H1 (cell line): ENCODE results near the gene CLASP2. TPM values are rescaled to one million over a fixed set of nuclear protein-coding genes. Genes with fewer than 3 reads are reported as not detected.

Source experiments
- CTCF ChIA-PET: fragments of 300-600 bp; sonication (Branson Sonifier 250); formaldehyde crosslinking; loops from one replicate; lab custom pipeline; 2021; ENCODE audit not compliant: partially characterized antibody; lab: Charles Lee
- POLR2A ChIA-PET: fragments of 300-600 bp; sonication (Branson Sonifier 250); formaldehyde crosslinking; loops from one replicate; lab custom pipeline; 2021; ENCODE audit warnings: inconsistent platforms; ENCODE audit not compliant: partially characterized antibody; lab: Charles Lee
- DNase-seq, 2 experiments: peaks; one replicate each; pipeline versions ENCODE4 v3.0.0 to v3.0.0-alpha.2; 2010 to 2022; ENCODE audit warnings: low spot score in 2 of 2, low read depth in 1 of 2, mixed read lengths in 1 of 2
- FAIRE-seq: peaks from 2 replicates; lab custom pipeline; 2011; peaks lifted over from hg19 to GRCh38; lab: Jason Lieb, UNC
- H2AFZ ChIP-seq: 2 replicates; pipeline ENCODE4 v1.8.1; 2012; ENCODE audit warnings: low read length, inconsistent platforms
- H2AK5ac ChIP-seq: 2 replicates; pipeline ENCODE4 v1.6.1; 2013; ENCODE audit warnings: low read depth, low read length
- H2BK120ac ChIP-seq: replicated peaks from 2 replicates; pipeline ENCODE3; 2013; ENCODE audit warnings: low read depth, low read length, inconsistent platforms
- H2BK12ac ChIP-seq: 2 replicates; pipeline ENCODE4 v1.6.1; 2013; ENCODE audit warnings: low read depth, low read length
- H2BK15ac ChIP-seq: 2 replicates; pipeline ENCODE4 v1.6.1; 2013; ENCODE audit warnings: low read length
- H2BK20ac ChIP-seq: 2 replicates; pipeline ENCODE4 v1.6.1; 2013; ENCODE audit warnings: low read length
- H2BK5ac ChIP-seq: 2 replicates; pipeline ENCODE4 v1.6.1; 2013; ENCODE audit warnings: low read depth, low read length
- H3K14ac ChIP-seq: 2 replicates; pipeline ENCODE4 v1.6.1; 2013; ENCODE audit warnings: inconsistent platforms; ENCODE audit not compliant: insufficient read length
- H3K18ac ChIP-seq: 2 replicates; pipeline ENCODE4 v1.6.1; 2013; ENCODE audit warnings: low read length; ENCODE audit errors: extremely low read depth
- H3K23ac ChIP-seq: 2 replicates; pipeline ENCODE4 v1.6.1; 2013; ENCODE audit warnings: inconsistent platforms; ENCODE audit not compliant: insufficient read length
- H3K23me2 ChIP-seq: 2 replicates; pipeline ENCODE4 v1.6.1; 2013; ENCODE audit warnings: low read depth, low read length
- H3K27ac ChIP-seq: 2 replicates; pipeline ENCODE4 v1.6.1; 2011; ENCODE audit warnings: low read depth, low read length, inconsistent platforms
- H3K27me3 ChIP-seq, 4 experiments: replicated peaks in 1 of 4; 1 replicate in 1 of 4; 2 replicates in 3 of 4; pipeline versions ENCODE4 v1.6.1 to v1.8.1; 2011 to 2013; ENCODE audit warnings: low read length in 3 of 4, mild to moderate bottlenecking in 3 of 4, inconsistent platforms in 2 of 4, mixed read lengths in 2 of 4, moderate library complexity in 1 of 4; ENCODE audit not compliant: control insufficient read depth in 3 of 4, insufficient read depth in 3 of 4; ENCODE audit errors: extremely low read depth in 1 of 4
- H3K36me3 ChIP-seq, 4 experiments: 2 replicates each; pipeline versions ENCODE4 v1.6.1 to v1.8.1; 2011 to 2013; ENCODE audit warnings: mild to moderate bottlenecking in 4 of 4, low read length in 3 of 4, moderate library complexity in 2 of 4, control low read depth in 1 of 4, inconsistent platforms in 1 of 4; ENCODE audit not compliant: insufficient read depth in 4 of 4, control insufficient read depth in 2 of 4
- H3K4ac ChIP-seq: replicated peaks from 2 replicates; pipeline ENCODE3; 2013; ENCODE audit warnings: low read length, low read depth, mixed read lengths, inconsistent platforms; ENCODE audit not compliant: insufficient read length
- H3K4me1 ChIP-seq, 4 experiments: replicated peaks in 1 of 4; 1 replicate in 1 of 4; 2 replicates in 3 of 4; pipeline versions ENCODE4 v1.6.1 to v1.8.1; 2011 to 2013; ENCODE audit warnings: low read length in 3 of 4, inconsistent platforms in 2 of 4, mixed read lengths in 1 of 4; ENCODE audit not compliant: insufficient read depth in 4 of 4, control insufficient read depth in 3 of 4
- H3K4me2 ChIP-seq, 2 experiments: 2 replicates each; pipeline versions ENCODE4 v1.6.1 to v1.8.1; 2011 to 2013; ENCODE audit warnings: low read depth in 2 of 2, low read length in 2 of 2, control low read depth in 1 of 2, inconsistent platforms in 1 of 2, mild to moderate bottlenecking in 1 of 2; ENCODE audit not compliant: insufficient read depth in 1 of 2
- H3K4me3 ChIP-seq, 4 experiments: fragments of 200-600, 300-600 bp in 1 of 4; sonication (generic), shearing (Covaris generic), sonication (Bioruptor Twin) in 1 of 4; 2 replicates each; pipeline versions ENCODE4 v1.5.1 to v1.8.1; 2011 to 2016; ENCODE audit warnings: low read length in 4 of 4, low read depth in 3 of 4, control low read depth in 2 of 4, inconsistent platforms in 2 of 4, mild to moderate bottlenecking in 2 of 4, mixed read lengths in 1 of 4, moderate library complexity in 1 of 4; ENCODE audit not compliant: insufficient read depth in 2 of 4; ENCODE audit errors: extremely low read depth in 1 of 4
- H3K56ac ChIP-seq: replicated peaks from 2 replicates; pipeline ENCODE3; 2013; ENCODE audit warnings: low read depth, mild to moderate bottlenecking, mixed read lengths, low read length, inconsistent platforms; ENCODE audit not compliant: insufficient read length
- H3K79me1 ChIP-seq: 2 replicates; pipeline ENCODE4 v1.6.1; 2013; ENCODE audit warnings: low read depth, low read length, control low read depth
- H3K79me2 ChIP-seq, 2 experiments: 2 replicates each; pipeline versions ENCODE4 v1.6.1 to v1.8.1; 2012 to 2013; ENCODE audit warnings: low read length in 2 of 2, mild to moderate bottlenecking in 2 of 2, inconsistent platforms in 1 of 2; ENCODE audit not compliant: insufficient read depth in 2 of 2, control insufficient read depth in 1 of 2
- H3K9ac ChIP-seq, 4 experiments: replicated peaks in 1 of 4; 1 replicate in 1 of 4; 2 replicates in 3 of 4; pipeline versions ENCODE4 v1.6.1 to v1.8.1; 2011 to 2013; ENCODE audit warnings: low read depth in 3 of 4, low read length in 3 of 4, control low read depth in 2 of 4, mild to moderate bottlenecking in 2 of 4, moderate library complexity in 2 of 4, inconsistent platforms in 1 of 4; ENCODE audit errors: extremely low read depth in 1 of 4
- H3K9me3 ChIP-seq, 2 experiments: 2 replicates each; pipeline versions ENCODE4 v1.6.1 to v1.8.1; 2012 to 2013; ENCODE audit warnings: mild to moderate bottlenecking in 2 of 2, moderate library complexity in 2 of 2, control low read depth in 1 of 2, inconsistent platforms in 1 of 2, low read depth in 1 of 2, low read length in 1 of 2, mixed read lengths in 1 of 2; ENCODE audit not compliant: insufficient read depth in 2 of 2
- H4K20me1 ChIP-seq, 2 experiments: replicated peaks in 1 of 2; 2 replicates each; pipeline versions ENCODE3 to v1.8.1; 2011 to 2013; ENCODE audit warnings: inconsistent platforms in 2 of 2, low read length in 2 of 2, mild to moderate bottlenecking in 1 of 2; ENCODE audit not compliant: insufficient read depth in 2 of 2, control insufficient read depth in 1 of 2
- H4K5ac ChIP-seq: 2 replicates; pipeline ENCODE4 v1.6.1; 2013; ENCODE audit warnings: low read length, low read depth, mixed read lengths, inconsistent platforms; ENCODE audit not compliant: insufficient read length
- H4K8ac ChIP-seq: 2 replicates; pipeline ENCODE4 v1.8.0; 2013; ENCODE audit warnings: mild to moderate bottlenecking, moderate library complexity, low read length, inconsistent platforms; ENCODE audit not compliant: insufficient read depth; ENCODE audit errors: extremely low read depth
- H4K91ac ChIP-seq: replicated peaks from 2 replicates; pipeline ENCODE3; 2013; ENCODE audit warnings: low read length, mixed read lengths, inconsistent platforms; ENCODE audit not compliant: insufficient read length
- ASH2L ChIP-seq: fragments of 200-600, 300-600 bp; sonication (generic); IDR thresholded peaks from one replicate; pipeline ENCODE4 v1.7.1; 2017; ENCODE audit warnings: low read length
- CHD1 ChIP-seq: IDR thresholded peaks from 2 replicates; pipeline ENCODE4 v1.6.1; 2012; ENCODE audit warnings: low read depth, low read length, improper control_type of control experiment
- EGR1 ChIP-seq: IDR thresholded peaks from 2 replicates; pipeline ENCODE4 v1.6.1; 2011; ENCODE audit warnings: low read depth, low read length, borderline replicate concordance
- SIRT6 ChIP-seq: IDR thresholded peaks from one replicate; pipeline ENCODE4 v1.7.1; 2012; ENCODE audit warnings: low read length, inconsistent platforms
- SIX5 ChIP-seq: IDR thresholded peaks from 2 replicates; pipeline ENCODE4 v1.6.1; 2011; ENCODE audit warnings: mild to moderate bottlenecking, low read depth, low read length
- SP4 ChIP-seq: IDR thresholded peaks from 2 replicates; pipeline ENCODE4 v1.6.1; 2012; ENCODE audit warnings: low read length, inconsistent platforms
- WGBS, 2 experiments: shearing (Covaris generic) in 1 of 2; methylation state at CpG; one replicate each; pipeline versions ENCODE4 v1.1.6 to v1.1.7; 2013 to 2015; ENCODE audit warnings: low lambda C conversion rate in 2 of 2, mixed read lengths in 2 of 2, inconsistent platforms in 1 of 2, low coverage in 1 of 2, missing lambda C conversion rate in 1 of 2; ENCODE audit not compliant: insufficient replicate concordance in 2 of 2, insufficient coverage in 1 of 2, insufficient read length in 1 of 2; ENCODE audit errors: extremely low coverage in 1 of 2, missing lambda C conversion rate in 1 of 2; 5-methylcytosine and 5-hydroxymethylcytosine counted together
- polyA plus RNA-seq, 7 experiments: library from polyadenylated mRNA; depleted of rRNA in 3 of 7; stranded (reverse) in 5 of 7; unstranded in 2 of 7; fragments of >200 nt in 5 of 7; fragments of 200-250 nt in 2 of 7; gene quantifications; 1 replicate in 5 of 7; 2 replicates in 1 of 7; 4 replicates in 1 of 7; pipeline versions ENCODE4 v1.2.1 to v1.2.3, GENCODE V29; 2011 to 2013; ENCODE audit warnings: missing spikeins in 2 of 7, mixed read lengths in 2 of 7
- total RNA-seq: library from RNA; stranded (reverse); fragmentation: NEBNext Ultra II Directional; extraction: Animal tissue kit (Norgen Biotek cat#: 25700); gene quantifications from 2 replicates; pipeline ENCODE4 v1.2.1, GENCODE V29; 2021

CLASP2 gene
- total and polyA plus RNA-seq, 2 of the 8 experiments (the other 6 are each of a cell fraction or from before 2014, with no cell fraction given), result 21.7 to 58.0 TPM

DNA sequence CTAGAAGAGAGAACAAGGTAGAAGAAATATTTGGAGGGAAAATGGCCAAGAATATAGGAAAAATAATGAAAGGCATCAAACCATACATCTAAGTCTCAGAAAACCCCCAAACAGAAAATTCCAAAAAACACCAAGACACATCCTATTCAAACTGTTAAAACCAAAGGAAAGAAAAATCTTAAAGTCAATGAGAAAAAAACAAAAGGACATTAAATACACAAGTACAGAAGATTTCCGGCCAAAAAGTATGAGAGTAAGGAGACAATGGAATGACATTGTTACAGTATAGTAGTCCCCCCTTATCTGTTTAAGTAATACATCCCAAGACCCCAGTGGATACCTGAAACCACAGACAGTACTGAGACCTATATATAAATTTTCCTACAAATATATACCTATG is 18.8 kb downstream of the CLASP2 start:
- Histone ChIP-seq H4K20me1 (no peaks in the 10 kb centered on the region), H2BK5ac (no peak overlapping the region), H3K14ac (no peak overlapping the region), H3K9ac (no peak overlapping the region), H3K23me2 (no peaks in the 10 kb centered on the region), H2BK20ac (no peak overlapping the region), H3K56ac (no peak overlapping the region), H3K4me1 (no peaks in the 10 kb centered on the region), H4K5ac (no peak overlapping the region), H4K91ac (no peak overlapping the region), H2BK15ac (no peak overlapping the region), H2AFZ (no peak overlapping the region), H3K27ac (no peak overlapping the region), H2AK5ac (no peak overlapping the region), H3K79me1 (no peaks in the 10 kb centered on the region), H3K27me3 (no peaks in the 10 kb centered on the region), H3K9me3 (peaks cover 5 to 16% of the 10 kb centered on the region in 2 experiments; a peak in 3 of 4 replicates), H3K4ac (no peak overlapping the region), H2BK120ac (no peak overlapping the region), H3K23ac (no peak overlapping the region), H3K36me3 (peaks cover 0 to 4% (median 0%) of the 10 kb centered on the region in 4 experiments; a peak in 2 of 8 replicates), H3K4me3 (no peak overlapping the region), H3K4me2 (no peak overlapping the region), H3K18ac (no peak overlapping the region), H2BK12ac (no peak overlapping the region), H3K79me2 (peaks cover 12 to 69% of the 10 kb centered on the region in 2 experiments), H4K8ac (no peak overlapping the region)
- FAIRE-seq (no peak), DNase-seq (no peak)
- 85% methylated on average over 1 of the region's 1 CpG; no CpG with 5 or more reads in 1 of the 2 experiments for WGBS, 2 experiments
- ChIA-PET CTCF (no interaction called here), POLR2A (no interaction called here)
- TF ChIP-seq CHD1, result no peak
- TF ChIP-seq SIRT6, result no peak
- no peak for TF ChIP-seq SP4
- no peak for TF ChIP-seq SIX5
- no peak for TF ChIP-seq EGR1
- TF ChIP-seq ASH2L, result no peak
